GM21723 (cell line): Measurements from ENCODE around the gene HMG20A.
A peak's percentile ranks its signal among the peaks of the same experiment; 100 is the strongest.

Experiments used
- ATAC-seq: cut with Tn5 transposase; IDR thresholded peaks from one replicate; pipeline ENCODE4 v1.9.1; 2021; ENCODE audit warnings: mild to moderate bottlenecking, moderate library complexity; ENCODE audit not compliant: unreplicated experiment

The HMG20A gene

DNA sequence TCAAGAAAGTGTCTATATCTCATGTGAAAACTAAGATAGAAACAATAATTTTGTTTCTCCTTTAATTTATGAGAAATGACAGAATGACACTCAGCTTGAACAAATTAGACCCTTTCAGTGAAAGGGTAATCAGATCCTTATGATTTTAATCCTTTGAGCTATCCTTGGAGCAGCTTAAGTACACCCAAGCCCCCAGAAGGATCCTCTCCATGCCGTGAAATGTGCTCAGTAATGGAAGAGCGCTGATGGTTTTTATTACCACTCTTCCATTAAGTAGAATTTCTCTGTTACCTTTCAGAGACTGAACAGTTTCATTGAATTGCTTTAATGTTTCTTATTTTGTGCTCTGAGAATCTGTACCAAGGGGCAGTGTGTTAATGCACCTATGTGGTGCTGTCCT, 54.3 kb downstream of the HMG20A start:
- ATAC-seq: no peak

- ATAC-seq: no peak
These were observed 55.2 kb downstream of the HMG20A start for GRCh38 chr15:77475898-77476297.

DNA sequence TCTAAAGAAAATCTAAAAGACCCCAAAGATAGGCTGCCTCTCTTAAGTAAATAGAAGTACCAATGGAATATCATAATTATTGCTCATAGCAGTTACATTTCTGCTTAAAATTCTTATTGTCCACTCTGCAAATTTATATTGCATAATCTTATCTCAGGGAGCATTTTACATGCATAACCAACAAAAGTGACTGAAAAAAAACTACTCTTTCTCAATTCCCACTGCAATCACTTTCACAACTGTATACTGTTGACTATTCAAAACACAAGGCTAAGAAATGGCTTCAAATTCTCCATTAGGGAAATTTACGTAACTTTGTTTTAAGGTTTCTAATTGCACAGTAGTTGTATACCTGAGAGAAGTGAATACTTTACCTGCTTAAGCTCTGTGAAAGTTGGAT, 56.3 kb downstream of the HMG20A start:
- no peak for ATAC-seq

GRCh38 chr15:77478051-77478450, 57.4 kb downstream of the HMG20A start:
- no peak for ATAC-seq

DNA sequence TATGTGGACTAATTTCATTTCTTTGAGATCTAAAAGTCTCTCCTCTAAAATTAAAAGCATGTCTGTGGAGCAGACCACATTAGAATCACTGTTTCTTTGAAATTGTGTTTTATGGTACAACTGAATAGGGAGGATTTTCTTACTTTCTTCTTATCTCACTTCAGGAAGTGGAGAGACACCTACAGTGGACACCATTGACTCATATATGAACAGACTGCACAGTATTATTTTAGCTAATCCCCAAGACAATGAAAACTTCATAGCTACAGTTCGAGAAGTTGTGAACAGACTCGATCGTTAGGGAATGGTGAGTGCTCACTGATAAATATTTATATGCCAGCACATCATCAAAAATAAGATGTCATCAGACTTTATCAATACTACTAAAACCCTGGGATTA, 58.3 kb downstream of the HMG20A start:
- no peak for ATAC-seq

DNA sequence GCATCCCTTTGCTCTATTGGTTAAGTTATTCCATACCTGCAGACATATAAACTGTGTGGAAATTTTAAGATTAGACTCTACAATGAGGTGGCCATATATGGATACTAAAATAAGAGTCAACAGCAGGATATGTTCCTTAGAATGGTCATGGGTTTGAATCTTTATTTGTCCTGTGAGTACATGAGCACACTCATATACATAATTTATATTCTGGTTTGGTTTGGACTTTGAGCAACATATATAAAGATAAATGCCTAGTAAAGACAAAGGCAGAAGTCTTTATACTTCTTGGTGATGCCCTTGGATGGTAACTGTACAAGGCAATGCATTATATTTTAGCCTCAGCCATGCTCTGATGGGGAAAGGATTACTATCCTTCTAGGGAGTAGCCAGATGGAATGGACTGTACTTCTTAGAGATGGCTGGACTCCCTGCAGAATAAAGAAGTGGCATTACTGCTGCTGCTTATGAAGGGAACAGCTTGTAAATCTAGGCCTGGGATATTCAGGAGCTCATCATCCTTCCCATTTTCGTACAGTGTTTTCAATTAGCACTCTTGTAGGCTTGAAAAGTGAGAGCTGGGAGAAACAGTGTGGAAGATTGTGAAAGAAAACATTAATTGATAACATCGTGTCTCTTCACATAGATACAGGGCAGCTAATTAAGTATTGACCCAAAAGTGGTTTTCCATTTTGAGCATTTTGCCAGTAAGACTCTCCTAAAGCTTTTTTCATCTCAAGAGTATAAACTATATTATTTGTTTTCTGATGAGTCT, 60.4 kb downstream of the HMG20A start:
- no peak for ATAC-seq

DNA sequence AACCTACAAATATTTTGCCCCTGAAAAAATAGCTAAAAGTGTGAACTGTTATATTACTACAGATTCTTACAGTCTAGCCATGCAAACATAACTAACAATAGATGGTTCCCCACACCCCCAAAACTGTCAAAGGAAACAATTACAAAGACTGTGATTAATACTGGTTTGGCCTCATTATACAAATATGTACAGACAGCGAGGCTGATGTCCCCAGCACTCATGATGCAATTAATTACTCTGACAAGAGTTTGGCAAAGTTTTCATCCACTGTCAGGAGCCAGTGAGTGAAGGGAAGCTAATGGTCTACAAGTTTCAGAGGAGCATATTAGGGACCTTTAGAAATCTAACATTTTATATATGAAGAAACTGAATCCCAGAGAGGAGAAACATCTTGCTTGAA, 61.0 kb downstream of the HMG20A start:
- ATAC-seq: no peak

GRCh38 chr15:77482570-77482969, 61.9 kb downstream of the HMG20A start:
- no peak for ATAC-seq

- ATAC-seq: no peak
These were observed 62.9 kb downstream of the HMG20A start for GRCh38 chr15:77483425-77484140.

DNA sequence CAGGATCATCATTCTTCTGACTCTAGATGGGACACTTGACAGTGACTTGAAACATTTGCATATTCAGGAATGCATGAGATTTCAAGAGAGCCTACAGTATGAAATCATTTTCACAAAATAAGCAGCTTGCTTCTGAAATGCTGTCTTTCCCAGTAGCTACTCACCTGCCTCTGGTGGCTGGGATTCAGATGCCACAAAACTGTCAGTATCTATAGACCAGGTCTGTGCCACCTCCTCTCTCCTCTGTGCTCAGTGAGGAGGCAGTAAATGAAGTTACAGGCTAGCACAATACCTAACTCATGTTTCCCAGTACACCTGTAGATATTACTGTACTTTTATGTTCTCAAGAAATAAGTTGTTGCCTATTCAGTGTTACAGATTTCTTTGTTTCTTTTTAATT, 64.3 kb downstream of the HMG20A start:
- ATAC-seq: no peak

GRCh38 chr15:77486542-77487468, 66.1 kb downstream of the HMG20A start:
- ATAC-seq: no peak

DNA sequence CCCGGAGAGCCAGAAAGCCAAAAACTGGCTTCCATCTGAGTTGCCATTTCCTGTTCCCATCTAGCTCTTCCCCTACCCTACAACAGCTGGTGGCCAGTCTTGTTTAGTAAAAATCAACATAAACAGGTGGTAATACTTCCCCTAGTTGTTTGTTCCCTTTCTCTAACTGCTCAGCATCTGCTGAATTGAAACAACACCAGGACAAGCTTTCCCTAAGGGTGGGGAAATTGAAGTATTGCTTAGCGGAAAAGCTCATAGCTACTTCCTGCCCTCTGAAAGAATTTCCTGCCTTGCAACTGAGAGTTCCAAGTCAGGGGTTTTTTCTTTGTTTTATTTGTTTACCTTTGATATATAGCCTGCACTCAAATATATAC, 66.8 kb downstream of the HMG20A start:
- no peak for ATAC-seq

- no peak for ATAC-seq
These were observed 67.2 kb downstream of the HMG20A start for GRCh38 chr15:77487888-77488287.

GRCh38 chr15:77489647-77490046, 69.0 kb downstream of the HMG20A start:
- ATAC-seq: no peak

DNA sequence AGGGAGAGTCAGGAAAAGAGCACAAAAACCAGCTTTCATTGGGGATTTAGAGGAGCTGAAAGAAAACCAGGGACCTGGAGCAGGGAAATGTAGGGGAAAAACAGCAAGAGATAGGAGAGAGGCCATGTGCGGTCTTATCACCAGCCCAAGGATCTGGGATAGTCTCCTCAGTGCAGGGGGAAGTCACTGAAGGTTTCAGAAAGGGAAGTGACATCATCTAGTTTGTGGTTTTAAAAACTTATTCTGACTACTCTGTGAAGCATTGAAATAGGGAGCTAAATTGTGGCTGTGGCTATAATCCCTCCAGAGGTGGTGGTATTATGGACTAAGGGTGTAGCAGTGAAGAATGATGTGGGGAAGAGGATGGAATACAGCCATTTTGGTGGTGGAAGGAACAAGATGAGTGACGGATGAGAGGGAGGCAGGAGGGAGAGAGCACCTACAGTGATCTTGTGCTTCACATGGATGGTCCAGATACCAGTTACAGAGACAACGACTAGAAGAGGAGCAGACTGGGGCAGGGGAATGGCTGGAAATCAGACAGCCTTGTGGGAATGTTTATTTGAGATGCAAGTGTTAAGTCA, 72.7 kb downstream of the HMG20A start:
- ATAC-seq: no peak

GRCh38 chr15:77494073-77494867, 73.6 kb downstream of the HMG20A start:
- no peak for ATAC-seq

DNA sequence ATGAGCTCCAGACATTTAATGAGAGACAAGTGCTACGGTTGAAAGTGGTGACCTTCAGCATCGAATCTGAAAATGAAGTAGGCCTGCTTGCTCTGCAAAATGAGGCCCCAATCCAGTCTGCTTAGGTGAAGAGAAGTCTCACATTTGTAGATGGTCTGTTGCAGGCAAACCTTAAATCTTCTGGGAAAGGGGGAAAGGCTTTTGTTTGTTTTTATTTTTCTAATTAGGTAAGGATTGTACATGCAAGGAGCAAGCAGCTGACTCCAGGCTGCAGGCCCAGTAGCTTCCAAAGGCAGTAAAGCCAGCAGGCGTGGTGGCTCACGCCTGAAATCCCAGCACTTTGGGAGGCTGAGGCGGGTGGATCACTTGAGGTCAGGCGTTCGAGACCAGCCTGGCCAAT, 74.3 kb downstream of the HMG20A start:
- no peak for ATAC-seq

DNA sequence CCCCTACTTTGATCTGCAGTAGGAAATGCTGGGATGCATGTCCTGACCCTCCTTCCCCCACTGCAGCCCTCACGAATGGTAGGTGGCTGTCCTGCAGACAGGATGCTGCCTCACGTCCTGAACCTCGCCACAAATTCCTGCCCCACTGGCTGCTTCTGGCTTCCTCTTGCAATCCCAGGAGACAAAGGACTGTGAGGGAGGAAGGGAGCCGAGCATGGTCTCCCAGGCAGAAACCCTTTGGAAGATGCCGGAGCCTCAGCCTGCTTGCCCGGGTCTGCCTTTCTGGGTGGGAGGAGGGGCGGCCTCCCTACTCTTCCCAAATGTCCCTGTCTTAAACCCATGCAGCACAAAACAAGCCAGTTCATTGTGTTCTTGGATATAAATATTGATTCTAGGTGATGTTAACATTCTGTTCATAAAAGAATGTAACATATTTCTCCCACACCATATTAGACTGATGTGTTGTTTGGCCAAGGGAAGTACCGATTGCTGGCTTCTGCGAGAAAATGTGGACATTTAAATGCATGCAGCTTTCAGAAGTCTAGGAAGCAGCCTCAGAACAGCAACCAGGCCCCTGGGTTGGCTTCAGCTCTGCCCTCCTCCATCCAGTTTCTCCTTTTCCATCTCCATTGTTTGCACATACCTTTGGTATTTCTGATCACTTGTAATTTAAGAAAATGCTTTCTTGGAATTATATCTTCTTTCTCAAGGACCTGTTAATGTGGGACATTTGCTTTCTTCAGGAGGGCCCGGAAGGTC, 75.3 kb downstream of the HMG20A start:
- ATAC-seq: no peak

DNA sequence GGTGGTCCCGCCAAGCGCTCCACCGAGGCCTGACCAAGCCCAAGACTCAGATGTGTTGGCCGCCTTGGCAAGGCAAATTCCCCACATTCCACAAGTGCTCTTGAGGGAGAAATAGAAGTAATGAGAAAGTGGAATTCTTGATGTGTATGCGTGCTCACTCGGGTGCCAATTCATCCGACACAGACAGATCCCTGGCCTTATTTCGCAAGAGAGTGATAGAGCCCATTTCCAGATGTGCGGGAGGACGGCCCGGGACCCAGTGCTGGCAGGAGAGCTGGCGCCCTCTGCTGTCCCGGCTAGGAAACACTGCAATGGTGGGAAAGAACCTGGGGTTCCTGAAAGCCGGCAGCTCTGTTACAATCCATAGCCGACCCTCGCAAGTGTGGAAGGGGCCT, 76.0 kb downstream of the HMG20A start:
- peak; percentile 57 for ATAC-seq
